ENCODE data around the gene SPEF1. TPM values are rescaled to one million over a fixed set of nuclear protein-coding genes. Genes with fewer than 3 reads are reported as not detected.

SPEF1 gene
- total and polyA plus RNA-seq, 10 of the 15 experiments (the other 5 are each of a cell fraction or from before 2014, with no cell fraction given) = 0.12 TPM; not detected in 9

DNA sequence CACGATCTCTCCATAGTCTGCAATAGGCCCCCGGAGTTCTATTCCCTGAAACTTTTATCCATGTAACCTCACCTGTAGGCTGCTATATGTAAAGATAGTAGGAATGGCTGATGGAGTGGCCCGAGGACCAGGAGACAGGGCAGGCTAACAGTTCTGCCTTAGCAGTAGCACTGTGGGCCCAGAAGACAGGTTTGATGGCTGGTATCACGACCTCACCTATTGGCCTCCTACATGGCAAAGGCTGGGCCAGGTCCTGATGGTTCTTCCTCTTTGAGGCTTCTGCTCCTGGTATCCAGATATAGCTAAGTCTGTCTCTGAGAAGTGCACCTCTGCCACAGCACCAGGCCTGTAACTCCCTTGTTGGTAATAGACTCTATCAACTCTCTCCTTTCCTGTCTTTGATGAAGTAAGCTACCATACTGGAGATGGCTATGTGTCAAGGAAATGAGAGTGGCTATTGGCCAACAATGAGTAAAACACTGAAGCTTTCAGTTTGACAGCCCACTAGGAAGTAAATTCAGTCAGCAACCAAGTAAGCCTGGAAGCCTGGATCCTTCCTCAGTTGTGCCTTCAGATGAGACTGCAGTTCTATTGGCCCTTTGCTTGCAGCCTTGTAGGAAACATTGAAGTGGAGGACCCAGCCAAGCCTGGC lies 5.7 kb downstream of the SPEF1 start:
- no peak overlapping the region for H3K27ac ChIP-seq (ENCODE audit: control insufficient read depth, insufficient read depth)
- no peak overlapping the region for H3K4me3 ChIP-seq
- no peak overlapping the region for H2AFZ ChIP-seq (ENCODE audit: control insufficient read depth, low read depth, low read length)
- ChIA-PET RAD21 (ENCODE audit: unreplicated experiment) (no interaction called here), POLR2A (no interaction called here), SMC1A (ENCODE audit: uncharacterized antibody, unreplicated experiment) (interaction anchor here (0.6 kb wide), 1 partner anchor 186 kb away, joined by 3 read pairs; no protein-coding TSS in a partner anchor), CTCF (no interaction called here)
- peaks cover 12 to 16% of the 10 kb centered on the region in 2 experiments for H3K27me3 ChIP-seq (replicated peaks in 1 of 2; ENCODE audit: control insufficient read depth in 2 of 2, insufficient read depth in 2 of 2, low read length in 1 of 2)
- BruUV-seq (replicated peaks) = no TSS peak
- 50% methylated on average over 4 of the region's 4 CpGs for WGBS (ENCODE audit: insufficient coverage, insufficient replicate concordance, low lambda C conversion rate, missing lambda C conversion rate)
- FAIRE-seq (no peak), ATAC-seq (no peak), DNase-seq (ENCODE audit: low read depth, low spot score) (no peak)
- intact Hi-C loops (cut with micrococcal nuclease; ENCODE audit: unreplicated experiment) = no loop called here
- H3K4me2 ChIP-seq (ENCODE audit: control insufficient read depth, insufficient read depth) = no peak overlapping the region
- H3K4me1 ChIP-seq (ENCODE audit: control insufficient read depth, insufficient read depth, low read length) = peaks cover 12% of the 10 kb centered on the region
- H3K36me3 ChIP-seq (ENCODE audit: control insufficient read depth in 2 of 2, insufficient read depth in 2 of 2, low read length in 1 of 2) = no peaks in the 10 kb centered on the region
- H3K9ac ChIP-seq (ENCODE audit: control insufficient read depth, insufficient read depth, low read length) = no peak overlapping the region
- no peaks in the 10 kb centered on the region; the same call in 2 of the 3 replicates for H3K9me3 ChIP-seq (replicated peaks; ENCODE audit: control insufficient read depth, insufficient read depth, low read length)
- no peaks in the 10 kb centered on the region for H3K79me2 ChIP-seq (ENCODE audit: control insufficient read depth, insufficient read depth, low read length)
- in situ Hi-C loops (cut with MboI) = no loop called here
- no peak for TF ChIP-seq KDM1A (IDR thresholded peaks at IDR 0.05; ENCODE audit: borderline replicate concordance)
- no peak for TF ChIP-seq CBX5 (IDR thresholded peaks at IDR 0.05; ENCODE audit: low read depth)
- TF ChIP-seq TCF7 (IDR thresholded peaks at IDR 0.05; ENCODE audit: borderline replicate concordance) = no peak
- TF ChIP-seq, protein P1, sequence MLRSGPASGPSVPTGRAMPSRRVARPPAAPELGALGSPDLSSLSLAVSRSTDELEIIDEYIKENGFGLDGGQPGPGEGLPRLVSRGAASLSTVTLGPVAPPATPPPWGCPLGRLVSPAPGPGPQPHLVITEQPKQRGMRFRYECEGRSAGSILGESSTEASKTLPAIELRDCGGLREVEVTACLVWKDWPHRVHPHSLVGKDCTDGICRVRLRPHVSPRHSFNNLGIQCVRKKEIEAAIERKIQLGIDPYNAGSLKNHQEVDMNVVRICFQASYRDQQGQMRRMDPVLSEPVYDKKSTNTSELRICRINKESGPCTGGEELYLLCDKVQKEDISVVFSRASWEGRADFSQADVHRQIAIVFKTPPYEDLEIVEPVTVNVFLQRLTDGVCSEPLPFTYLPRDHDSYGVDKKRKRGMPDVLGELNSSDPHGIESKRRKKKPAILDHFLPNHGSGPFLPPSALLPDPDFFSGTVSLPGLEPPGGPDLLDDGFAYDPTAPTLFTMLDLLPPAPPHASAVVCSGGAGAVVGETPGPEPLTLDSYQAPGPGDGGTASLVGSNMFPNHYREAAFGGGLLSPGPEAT (IDR thresholded peaks at IDR 0.05; ENCODE audit: low read depth) = no peak
- no peak for TF ChIP-seq POU2F2 (IDR thresholded peaks at IDR 0.05; ENCODE audit: borderline replicate concordance, low read depth, low read length)
- TF ChIP-seq, protein P2, sequence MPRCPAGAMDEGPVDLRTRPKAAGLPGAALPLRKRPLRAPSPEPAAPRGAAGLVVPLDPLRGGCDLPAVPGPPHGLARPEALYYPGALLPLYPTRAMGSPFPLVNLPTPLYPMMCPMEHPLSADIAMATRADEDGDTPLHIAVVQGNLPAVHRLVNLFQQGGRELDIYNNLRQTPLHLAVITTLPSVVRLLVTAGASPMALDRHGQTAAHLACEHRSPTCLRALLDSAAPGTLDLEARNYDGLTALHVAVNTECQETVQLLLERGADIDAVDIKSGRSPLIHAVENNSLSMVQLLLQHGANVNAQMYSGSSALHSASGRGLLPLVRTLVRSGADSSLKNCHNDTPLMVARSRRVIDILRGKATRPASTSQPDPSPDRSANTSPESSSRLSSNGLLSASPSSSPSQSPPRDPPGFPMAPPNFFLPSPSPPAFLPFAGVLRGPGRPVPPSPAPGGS (IDR thresholded peaks at IDR 0.05; ENCODE audit: borderline replicate concordance, insufficient read depth, low read depth, low read length, poor library complexity, severe bottlenecking) = no peak
- TF ChIP-seq FOXM1 (IDR thresholded peaks at IDR 0.05; ENCODE audit: low read depth, low read length) = no peak
- no peaks in the 10 kb centered on the region for H4K20me1 ChIP-seq (ENCODE audit: control insufficient read depth, insufficient read depth)
